Islet precursor cell (in vitro differentiated cells): ENCODE results near the gene RNASEH2B.
A peak's percentile ranks its signal among the peaks of the same experiment; 100 is the strongest.

Source experiments
- DNase-seq: peaks from one replicate; pipeline ENCODE4 v3.0.0-alpha.2; 2018

The RNASEH2B gene

GRCh38 chr13:50908371-50908770 lies 1.2 kb upstream of the RNASEH2B start:
- no peak for DNase-seq

- DNase-seq = peak; percentile 80
Observed at GRCh38 chr13:50910485-50910805, 854 bp downstream of the RNASEH2B start.

GRCh38 chr13:50911081-50911631 lies 1.6 kb downstream of the RNASEH2B start:
- no peak for DNase-seq

DNA sequence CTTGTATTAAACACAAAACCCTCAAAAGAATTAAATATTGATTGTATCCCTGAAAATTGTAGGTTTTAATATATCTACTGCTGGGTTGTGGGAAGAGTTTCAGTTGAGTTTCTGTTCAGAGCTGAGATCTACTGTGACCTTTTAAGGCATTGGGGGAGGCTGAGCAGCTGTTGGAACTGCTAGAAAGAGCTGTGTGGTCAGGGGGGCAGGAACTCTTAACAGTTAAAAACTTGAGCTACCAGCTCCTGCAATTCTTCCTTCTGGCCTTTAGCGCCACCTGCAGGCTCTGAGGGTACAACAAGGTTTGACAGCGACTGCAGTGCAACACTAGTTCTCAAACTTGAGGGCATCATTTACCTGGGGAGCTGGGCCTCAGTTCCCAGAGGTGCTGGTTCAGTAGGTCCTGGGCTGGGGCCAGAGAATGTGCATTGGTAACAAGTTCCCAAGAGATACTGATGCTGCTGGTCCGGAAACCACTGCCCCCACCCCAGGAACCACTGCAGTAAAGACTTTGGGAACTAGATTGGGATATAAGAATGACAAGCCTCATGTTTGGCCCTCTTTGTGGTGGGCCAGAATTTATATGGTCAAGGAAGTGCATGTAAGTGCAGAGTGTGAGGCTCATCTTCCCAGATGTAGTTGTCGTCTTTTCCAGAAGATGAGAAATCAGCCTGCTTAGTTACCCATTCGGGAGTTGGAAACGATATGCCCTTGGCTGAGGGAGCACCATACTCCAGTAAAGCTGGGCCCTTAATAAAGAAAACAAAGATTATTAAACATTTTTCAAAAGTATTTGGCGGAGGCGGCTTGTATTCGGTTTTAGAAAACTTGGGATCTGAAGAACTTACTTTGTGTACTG lies 2.6 kb downstream of the RNASEH2B start:
- DNase-seq = peak; percentile 93

GRCh38 chr13:50912851-50913250 lies 3.3 kb downstream of the RNASEH2B start:
- DNase-seq = no peak

DNA sequence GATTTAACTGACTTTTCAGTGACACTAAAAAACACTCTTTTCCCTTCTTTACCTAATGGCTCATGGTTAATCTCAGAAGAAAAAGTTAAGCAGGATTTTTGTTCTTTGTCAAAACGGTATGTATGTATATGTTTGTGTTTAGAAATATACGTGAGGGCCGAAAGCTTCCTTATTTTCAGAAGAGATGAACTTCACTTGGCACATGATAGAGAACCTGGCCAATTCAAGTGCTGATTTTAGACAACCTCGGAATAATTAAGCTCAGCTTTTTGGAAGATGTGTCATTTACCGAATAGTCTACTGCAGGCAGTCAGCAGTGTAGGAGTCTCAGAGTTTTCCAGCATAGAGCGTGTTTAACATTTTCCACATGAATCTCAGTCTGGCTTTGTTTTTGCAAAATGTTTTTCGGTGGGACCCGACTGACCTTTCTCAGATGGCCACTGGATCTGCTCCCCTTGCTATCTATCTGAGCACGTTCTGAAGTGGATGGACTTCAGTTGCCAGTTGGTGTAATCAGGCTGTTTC lies 4.6 kb downstream of the RNASEH2B start:
- no peak for DNase-seq

GRCh38 chr13:50914848-50915247 lies 5.3 kb downstream of the RNASEH2B start:
- no peak for DNase-seq

DNA sequence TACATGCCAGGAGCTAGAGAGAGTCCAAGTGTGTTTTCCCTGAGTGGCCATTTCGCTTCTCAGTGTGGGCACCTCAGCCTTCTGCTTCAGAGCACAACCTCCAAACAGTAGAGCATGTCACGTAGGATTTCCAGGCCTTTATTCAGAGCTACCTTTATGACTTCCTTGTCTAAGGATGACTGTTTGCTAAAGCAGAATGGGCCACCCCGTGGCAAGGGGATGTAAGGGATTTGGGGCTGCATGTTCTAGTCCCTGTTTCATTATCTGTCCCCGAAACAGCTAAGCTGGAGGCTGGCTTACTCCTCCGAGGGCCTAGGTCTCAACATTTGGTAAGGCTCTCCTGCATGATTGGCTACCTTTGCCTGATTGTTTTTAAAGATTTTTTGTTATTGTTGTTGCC lies 6.0 kb downstream of the RNASEH2B start:
- no peak for DNase-seq

- no peak for DNase-seq
Observed at GRCh38 chr13:50916701-50917184, 7.2 kb downstream of the RNASEH2B start.

DNA sequence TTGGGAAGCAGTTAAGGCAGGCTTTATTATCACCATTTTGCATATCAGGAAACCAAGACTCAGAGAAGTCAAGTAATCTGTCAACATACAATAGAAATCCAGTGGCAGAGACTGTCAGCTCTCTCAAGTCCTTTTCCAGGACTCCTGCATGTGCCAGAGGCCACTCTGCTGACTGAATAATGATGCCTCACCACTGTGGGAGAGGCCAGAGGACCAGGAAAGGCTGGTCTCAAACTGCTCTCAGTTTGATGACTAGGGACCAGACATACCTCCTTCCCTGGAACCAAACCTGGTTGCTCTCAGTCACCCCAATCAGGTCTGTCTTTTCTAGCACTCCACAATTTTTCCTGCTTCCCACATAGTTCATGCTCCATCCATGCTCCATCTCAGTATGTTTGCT lies 8.0 kb downstream of the RNASEH2B start:
- no peak for DNase-seq

GRCh38 chr13:50918567-50918966 lies 9.0 kb downstream of the RNASEH2B start:
- DNase-seq = no peak

GRCh38 chr13:50919277-50919676 lies 9.7 kb downstream of the RNASEH2B start:
- DNase-seq = no peak

- DNase-seq = no peak
Observed at GRCh38 chr13:50921706-50922105, 12.1 kb downstream of the RNASEH2B start.

- DNase-seq = no peak
Observed at GRCh38 chr13:50923272-50923671, 13.7 kb downstream of the RNASEH2B start.

- DNase-seq = no peak
Observed at GRCh38 chr13:50924025-50924424, 14.4 kb downstream of the RNASEH2B start.

DNA sequence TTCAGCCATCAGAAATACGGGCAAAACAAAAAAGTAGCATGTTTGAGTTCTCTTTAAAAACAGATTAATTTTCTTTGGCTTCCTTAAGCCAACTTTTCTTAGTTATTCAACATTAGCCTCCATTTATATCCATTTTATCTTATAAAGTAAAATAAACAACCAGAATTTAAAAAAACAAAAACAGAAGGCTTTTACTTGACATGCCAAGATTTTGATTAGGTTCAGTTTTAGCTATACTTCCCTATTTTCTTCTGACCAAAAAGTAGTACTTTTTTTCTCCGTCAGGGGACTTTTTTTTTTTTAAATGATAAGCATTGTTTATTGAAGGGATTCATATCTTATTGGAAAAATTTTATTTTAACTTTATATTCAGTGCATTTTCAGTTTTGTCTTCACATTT lies 18.1 kb downstream of the RNASEH2B start:
- no peak for DNase-seq

GRCh38 chr13:50928102-50928501 lies 18.5 kb downstream of the RNASEH2B start:
- DNase-seq = no peak

DNA sequence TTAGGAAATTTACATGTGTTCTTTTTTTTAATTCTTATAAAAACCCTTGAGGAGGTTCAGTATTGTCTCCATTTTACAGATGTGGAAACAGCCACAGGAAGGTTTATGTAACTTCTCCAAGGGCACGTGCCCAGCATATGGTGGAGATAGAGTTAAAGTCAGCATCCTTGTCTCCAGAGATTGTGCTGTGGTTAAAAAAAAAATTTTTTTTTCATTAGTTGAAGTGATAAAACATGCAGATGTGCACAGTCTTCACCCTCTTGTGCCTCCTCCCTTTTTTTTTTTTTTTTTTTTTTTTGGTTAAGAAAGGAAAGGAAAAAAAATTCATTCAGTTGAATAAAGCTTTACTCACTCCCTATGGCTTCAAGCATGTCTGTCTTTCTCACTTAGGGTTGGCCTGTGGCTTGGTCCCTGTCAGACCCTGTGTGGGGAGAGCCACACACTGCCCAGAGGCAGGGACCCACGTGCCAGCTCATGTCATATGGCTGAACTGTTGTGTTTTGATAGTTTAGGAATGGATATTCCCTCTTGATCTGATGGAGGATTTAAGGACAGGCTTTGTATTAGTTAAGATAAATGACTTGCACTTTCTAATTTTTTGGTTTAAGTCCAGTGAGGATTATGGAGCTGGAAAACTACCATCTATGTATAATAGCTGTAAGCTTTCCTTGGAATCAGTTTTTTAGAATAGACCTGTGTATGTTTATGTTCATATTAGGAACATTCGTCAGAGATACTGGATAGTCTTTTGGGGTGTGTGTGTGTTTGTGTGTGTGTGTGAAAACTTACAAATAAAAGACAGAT lies 19.3 kb downstream of the RNASEH2B start:
- no peak for DNase-seq

DNA sequence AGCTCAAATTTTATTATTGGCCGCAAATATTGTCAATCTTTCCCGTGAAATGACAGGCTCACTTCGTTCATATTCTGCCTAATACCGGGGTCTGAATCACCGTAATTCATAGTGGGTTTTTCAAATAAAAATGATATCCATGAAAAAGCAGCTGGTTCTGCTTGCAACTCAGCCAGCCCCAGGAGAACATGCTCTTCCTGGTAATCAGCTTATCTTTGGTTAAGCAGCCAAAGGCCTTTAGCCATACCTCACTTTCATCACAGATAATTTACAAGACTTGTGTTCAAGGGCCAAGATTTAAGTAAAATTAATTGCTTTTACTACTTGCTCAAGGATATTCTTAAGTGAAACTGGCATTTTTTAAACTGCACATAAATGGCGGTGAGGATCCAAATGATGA lies 22.5 kb downstream of the RNASEH2B start:
- DNase-seq = no peak

- DNase-seq = no peak
Observed at GRCh38 chr13:50934735-50935435, 25.3 kb downstream of the RNASEH2B start.

- no peak for DNase-seq
Observed at GRCh38 chr13:50936679-50937078, 27.1 kb downstream of the RNASEH2B start.

- no peak for DNase-seq
Observed at GRCh38 chr13:50940509-50940908, 30.9 kb downstream of the RNASEH2B start.

GRCh38 chr13:50941146-50941545 lies 31.6 kb downstream of the RNASEH2B start:
- DNase-seq = no peak
